WTC11 (cell line): ENCODE results near the gene CHRM5. TPM values are rescaled to one million over a fixed set of nuclear protein-coding genes. Genes with fewer than 3 reads are reported as not detected.

ENCODE experiments used
- ATAC-seq: fragments of 200-7000 bp; cut with Tn5 transposase; 2 replicates; pipeline ENCODE4 v1.10.0; 2021; ENCODE audit warnings: mild to moderate bottlenecking, moderate library complexity
- CTCF ChIA-PET: fragments of 300-600 bp; sonication (Branson Sonifier 250); formaldehyde crosslinking; loops from one replicate; lab custom pipeline; 2021; ENCODE audit warnings: antibody characterized with exemption; lab: Charles Lee
- POLR2A ChIA-PET: fragments of 350-600 bp; sonication (Branson Sonifier 250); formaldehyde crosslinking; loops from one replicate; lab custom pipeline; 2021; ENCODE audit warnings: antibody characterized with exemption; lab: Charles Lee
- DNase-seq: peaks from one replicate; pipeline ENCODE4 v3.0.0; 2021; ENCODE audit warnings: low spot score
- H3K27ac Mint-ChIP-seq: 2 replicates; pipeline ENCODE4 v1.8.0; 2021; ENCODE audit warnings: mixed read lengths
- H3K27me3 Mint-ChIP-seq: 2 replicates; pipeline ENCODE4 v1.8.0; 2021; ENCODE audit warnings: low read depth, mild to moderate bottlenecking, moderate library complexity, mixed read lengths
- H3K36me3 Mint-ChIP-seq: 2 replicates; pipeline ENCODE4 v1.8.0; 2021; ENCODE audit warnings: mixed read lengths
- H3K4me1 Mint-ChIP-seq: 2 replicates; pipeline ENCODE4 v1.8.0; 2022; ENCODE audit warnings: mixed read lengths
- H3K4me3 Mint-ChIP-seq: 2 replicates; pipeline ENCODE4 v1.8.0; 2021; ENCODE audit warnings: mild to moderate bottlenecking, moderate library complexity, mixed read lengths
- H3K9me3 Mint-ChIP-seq: 2 replicates; pipeline ENCODE4 v1.8.0; 2021; ENCODE audit warnings: mixed read lengths
- CREB1 ChIP-seq: sonication (generic); formaldehyde crosslinking; IDR thresholded peaks from 2 replicates; pipeline ENCODE4 v1.8.0; 2023; ENCODE audit warnings: mild to moderate bottlenecking, missing genetic modification reagents
- E2F4 ChIP-seq: sonication (generic); formaldehyde crosslinking; IDR thresholded peaks from 2 replicates; pipeline ENCODE4 v1.8.1; 2022; ENCODE audit warnings: low read depth, mild to moderate bottlenecking, moderate library complexity, missing genetic modification reagents, borderline replicate concordance
- GABPB1 ChIP-seq: sonication (generic); formaldehyde crosslinking; IDR thresholded peaks from 2 replicates; pipeline ENCODE4 v1.8.1; 2023; ENCODE audit warnings: mild to moderate bottlenecking, missing genetic modification reagents
- HMGA2 ChIP-seq: fragments of 250-450 bp; sonication (Bioruptor Pico); IDR thresholded peaks from 2 replicates; pipeline ENCODE4 v1.4.0; 2021; ENCODE audit warnings: mild to moderate bottlenecking, moderate library complexity
- MYBL2 ChIP-seq: sonication (generic); formaldehyde crosslinking; IDR thresholded peaks from 2 replicates; pipeline ENCODE4 v1.8.1; 2023; ENCODE audit warnings: mild to moderate bottlenecking, moderate library complexity, missing genetic modification reagents
- NFE2L1 ChIP-seq: sonication (generic); formaldehyde crosslinking; IDR thresholded peaks from 2 replicates; pipeline ENCODE4 v1.8.1; 2023; ENCODE audit warnings: missing genetic modification reagents
- NFYB ChIP-seq: sonication (generic); formaldehyde crosslinking; conservative IDR thresholded peaks from 2 replicates; pipeline ENCODE4 v1.8.0; 2022; ENCODE audit warnings: low read depth, missing genetic modification reagents
- NR2C2 ChIP-seq: sonication (generic); formaldehyde crosslinking; IDR thresholded peaks from 2 replicates; pipeline ENCODE4 v1.8.0; 2022; ENCODE audit warnings: mild to moderate bottlenecking, missing genetic modification reagents
- PRDM15 ChIP-seq: sonication (generic); formaldehyde crosslinking; IDR thresholded peaks from 2 replicates; pipeline ENCODE4 v1.8.0; 2022; ENCODE audit warnings: missing genetic modification reagents
- TEAD1 ChIP-seq: sonication (generic); formaldehyde crosslinking; IDR thresholded peaks from 2 replicates; pipeline ENCODE4 v1.8.0; 2022; ENCODE audit warnings: mild to moderate bottlenecking, missing genetic modification reagents
- ZNF138 ChIP-seq: sonication (generic); formaldehyde crosslinking; conservative IDR thresholded peaks from 2 replicates; pipeline ENCODE4 v1.8.1; 2022; ENCODE audit warnings: mild to moderate bottlenecking, moderate library complexity, missing genetic modification reagents
- total RNA-seq: library from RNA; stranded (reverse); gene quantifications from 3 replicates; pipeline ENCODE4 v1.2.3, GENCODE V29; 2021
- TF ChIP-seq, protein P1 (sequence below): sonication (generic); formaldehyde crosslinking; IDR thresholded peaks from 2 replicates; pipeline ENCODE4 v1.8.1; 2023; ENCODE audit warnings: mild to moderate bottlenecking, moderate library complexity, missing genetic modification reagents
- TF ChIP-seq, protein P2 (sequence below): sonication (generic); formaldehyde crosslinking; conservative IDR thresholded peaks from 2 replicates; pipeline ENCODE4 v1.8.1; 2023; ENCODE audit warnings: mild to moderate bottlenecking, low read depth, missing genetic modification reagents, moderate library complexity
- TF ChIP-seq, protein P3 (sequence below): fragments of 200-600 bp; IDR thresholded peaks from 2 replicates; pipeline ENCODE4 v1.8.0; 2022; ENCODE audit warnings: antibody characterized with exemption
- TF ChIP-seq, protein P4 (sequence below): sonication (generic); formaldehyde crosslinking; IDR thresholded peaks from 2 replicates; pipeline ENCODE4 v1.8.0; 2022; ENCODE audit warnings: mild to moderate bottlenecking, missing genetic modification reagents
- TF ChIP-seq, protein P5 (sequence below): sonication (generic); formaldehyde crosslinking; IDR thresholded peaks from 2 replicates; pipeline ENCODE4 v1.8.1; 2023; ENCODE audit warnings: mild to moderate bottlenecking, missing genetic modification reagents

CHRM5 gene
- total RNA-seq, 1 experiment from 2014 or later: not detected

- TF ChIP-seq, protein P1, sequence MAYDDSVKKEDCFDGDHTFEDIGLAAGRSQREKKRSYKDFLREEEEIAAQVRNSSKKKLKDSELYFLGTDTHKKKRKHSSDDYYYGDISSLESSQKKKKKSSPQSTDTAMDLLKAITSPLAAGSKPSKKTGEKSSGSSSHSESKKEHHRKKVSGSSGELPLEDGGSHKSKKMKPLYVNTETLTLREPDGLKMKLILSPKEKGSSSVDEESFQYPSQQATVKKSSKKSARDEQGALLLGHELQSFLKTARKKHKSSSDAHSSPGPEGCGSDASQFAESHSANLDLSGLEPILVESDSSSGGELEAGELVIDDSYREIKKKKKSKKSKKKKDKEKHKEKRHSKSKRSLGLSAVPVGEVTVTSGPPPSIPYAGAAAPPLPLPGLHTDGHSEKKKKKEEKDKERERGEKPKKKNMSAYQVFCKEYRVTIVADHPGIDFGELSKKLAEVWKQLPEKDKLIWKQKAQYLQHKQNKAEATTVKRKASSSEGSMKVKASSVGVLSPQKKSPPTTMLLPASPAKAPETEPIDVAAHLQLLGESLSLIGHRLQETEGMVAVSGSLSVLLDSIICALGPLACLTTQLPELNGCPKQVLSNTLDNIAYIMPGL (CRISPR knock-in tag): no peak
- TF ChIP-seq PRDM15 (CRISPR knock-in tag) (no peak), TEAD1 (CRISPR knock-in tag) (no peak)
- TF ChIP-seq, protein P2, sequence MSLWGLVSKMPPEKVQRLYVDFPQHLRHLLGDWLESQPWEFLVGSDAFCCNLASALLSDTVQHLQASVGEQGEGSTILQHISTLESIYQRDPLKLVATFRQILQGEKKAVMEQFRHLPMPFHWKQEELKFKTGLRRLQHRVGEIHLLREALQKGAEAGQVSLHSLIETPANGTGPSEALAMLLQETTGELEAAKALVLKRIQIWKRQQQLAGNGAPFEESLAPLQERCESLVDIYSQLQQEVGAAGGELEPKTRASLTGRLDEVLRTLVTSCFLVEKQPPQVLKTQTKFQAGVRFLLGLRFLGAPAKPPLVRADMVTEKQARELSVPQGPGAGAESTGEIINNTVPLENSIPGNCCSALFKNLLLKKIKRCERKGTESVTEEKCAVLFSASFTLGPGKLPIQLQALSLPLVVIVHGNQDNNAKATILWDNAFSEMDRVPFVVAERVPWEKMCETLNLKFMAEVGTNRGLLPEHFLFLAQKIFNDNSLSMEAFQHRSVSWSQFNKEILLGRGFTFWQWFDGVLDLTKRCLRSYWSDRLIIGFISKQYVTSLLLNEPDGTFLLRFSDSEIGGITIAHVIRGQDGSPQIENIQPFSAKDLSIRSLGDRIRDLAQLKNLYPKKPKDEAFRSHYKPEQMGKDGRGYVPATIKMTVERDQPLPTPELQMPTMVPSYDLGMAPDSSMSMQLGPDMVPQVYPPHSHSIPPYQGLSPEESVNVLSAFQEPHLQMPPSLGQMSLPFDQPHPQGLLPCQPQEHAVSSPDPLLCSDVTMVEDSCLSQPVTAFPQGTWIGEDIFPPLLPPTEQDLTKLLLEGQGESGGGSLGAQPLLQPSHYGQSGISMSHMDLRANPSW (CRISPR knock-in tag): no peak
These were observed 85.9 kb downstream of the CHRM5 start (continued) for GRCh38 chr15:34054081-34054707.

DNA sequence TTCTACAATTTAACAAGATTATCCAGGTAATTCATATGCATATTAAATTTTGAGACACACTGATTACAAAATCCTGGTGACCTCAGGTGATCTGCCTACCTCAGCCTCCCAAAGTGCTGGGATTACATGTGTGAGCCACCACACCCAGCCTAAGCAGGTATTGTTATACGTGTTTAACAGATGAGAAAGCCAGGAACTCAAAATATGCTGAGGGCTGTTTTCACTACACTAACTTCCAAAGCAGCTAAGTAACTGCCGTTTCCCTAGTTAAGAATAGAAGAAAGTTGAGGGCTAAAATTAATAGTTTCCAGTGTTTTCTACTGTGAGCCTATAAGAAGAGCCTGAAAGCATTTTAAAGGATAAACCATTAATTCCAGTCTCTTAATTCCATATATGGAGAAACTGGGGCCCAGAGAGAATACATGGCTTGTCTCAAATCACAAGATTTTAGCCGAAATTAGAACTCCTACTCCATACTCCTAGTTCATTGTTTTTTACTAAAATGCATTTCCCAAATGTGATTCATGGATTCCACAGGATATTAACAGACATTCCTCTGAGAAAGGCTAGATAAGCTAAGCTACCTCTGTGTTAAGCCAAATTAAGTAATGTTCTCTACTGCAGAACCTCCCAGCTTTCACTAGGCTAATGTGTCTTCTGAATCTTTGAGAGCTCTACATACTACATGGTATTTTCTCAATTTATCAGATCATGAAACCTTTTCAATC is 87.7 kb downstream of the CHRM5 start:
- DNase-seq: no peak
- no peaks in the 10 kb centered on the region for H3K4me1 Mint-ChIP-seq

More for the DNA sequence above, 87.7 kb downstream of the CHRM5 start:
- H3K9me3 Mint-ChIP-seq: peaks cover 22% of the 10 kb centered on the region
- ATAC-seq: no peak
- ChIA-PET POLR2A (no interaction called here), CTCF (interaction anchor here (0.6 kb wide), 1 partner anchor 13 kb away, joined by 3 read pairs; no protein-coding TSS in a partner anchor)
- no peak overlapping the region for H3K4me3 Mint-ChIP-seq
- peaks cover 4% of the 10 kb centered on the region for H3K36me3 Mint-ChIP-seq
- H3K27ac Mint-ChIP-seq: no peak overlapping the region
- TF ChIP-seq CREB1 (CRISPR knock-in tag): no peak
- TF ChIP-seq NR2C2 (CRISPR knock-in tag): no peak
- TF ChIP-seq HMGA2 (CRISPR knock-in tag): no peak
- TF ChIP-seq ZNF138 (CRISPR knock-in tag): no peak
- TF ChIP-seq MYBL2 (CRISPR knock-in tag): no peak
- TF ChIP-seq, protein P3, sequence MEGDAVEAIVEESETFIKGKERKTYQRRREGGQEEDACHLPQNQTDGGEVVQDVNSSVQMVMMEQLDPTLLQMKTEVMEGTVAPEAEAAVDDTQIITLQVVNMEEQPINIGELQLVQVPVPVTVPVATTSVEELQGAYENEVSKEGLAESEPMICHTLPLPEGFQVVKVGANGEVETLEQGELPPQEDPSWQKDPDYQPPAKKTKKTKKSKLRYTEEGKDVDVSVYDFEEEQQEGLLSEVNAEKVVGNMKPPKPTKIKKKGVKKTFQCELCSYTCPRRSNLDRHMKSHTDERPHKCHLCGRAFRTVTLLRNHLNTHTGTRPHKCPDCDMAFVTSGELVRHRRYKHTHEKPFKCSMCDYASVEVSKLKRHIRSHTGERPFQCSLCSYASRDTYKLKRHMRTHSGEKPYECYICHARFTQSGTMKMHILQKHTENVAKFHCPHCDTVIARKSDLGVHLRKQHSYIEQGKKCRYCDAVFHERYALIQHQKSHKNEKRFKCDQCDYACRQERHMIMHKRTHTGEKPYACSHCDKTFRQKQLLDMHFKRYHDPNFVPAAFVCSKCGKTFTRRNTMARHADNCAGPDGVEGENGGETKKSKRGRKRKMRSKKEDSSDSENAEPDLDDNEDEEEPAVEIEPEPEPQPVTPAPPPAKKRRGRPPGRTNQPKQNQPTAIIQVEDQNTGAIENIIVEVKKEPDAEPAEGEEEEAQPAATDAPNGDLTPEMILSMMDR: no peak
- no peak for TF ChIP-seq NFE2L1
- no peak for TF ChIP-seq E2F4 (CRISPR knock-in tag)
- TF ChIP-seq, protein P4, sequence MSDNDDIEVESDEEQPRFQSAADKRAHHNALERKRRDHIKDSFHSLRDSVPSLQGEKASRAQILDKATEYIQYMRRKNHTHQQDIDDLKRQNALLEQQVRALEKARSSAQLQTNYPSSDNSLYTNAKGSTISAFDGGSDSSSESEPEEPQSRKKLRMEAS (CRISPR knock-in tag): no peak
- TF ChIP-seq, protein P5, sequence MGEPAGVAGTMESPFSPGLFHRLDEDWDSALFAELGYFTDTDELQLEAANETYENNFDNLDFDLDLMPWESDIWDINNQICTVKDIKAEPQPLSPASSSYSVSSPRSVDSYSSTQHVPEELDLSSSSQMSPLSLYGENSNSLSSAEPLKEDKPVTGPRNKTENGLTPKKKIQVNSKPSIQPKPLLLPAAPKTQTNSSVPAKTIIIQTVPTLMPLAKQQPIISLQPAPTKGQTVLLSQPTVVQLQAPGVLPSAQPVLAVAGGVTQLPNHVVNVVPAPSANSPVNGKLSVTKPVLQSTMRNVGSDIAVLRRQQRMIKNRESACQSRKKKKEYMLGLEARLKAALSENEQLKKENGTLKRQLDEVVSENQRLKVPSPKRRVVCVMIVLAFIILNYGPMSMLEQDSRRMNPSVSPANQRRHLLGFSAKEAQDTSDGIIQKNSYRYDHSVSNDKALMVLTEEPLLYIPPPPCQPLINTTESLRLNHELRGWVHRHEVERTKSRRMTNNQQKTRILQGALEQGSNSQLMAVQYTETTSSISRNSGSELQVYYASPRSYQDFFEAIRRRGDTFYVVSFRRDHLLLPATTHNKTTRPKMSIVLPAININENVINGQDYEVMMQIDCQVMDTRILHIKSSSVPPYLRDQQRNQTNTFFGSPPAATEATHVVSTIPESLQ (CRISPR knock-in tag): no peak
- TF ChIP-seq, protein P1 (CRISPR knock-in tag): no peak
- no peak for TF ChIP-seq NFYB (CRISPR knock-in tag)
- no peak for TF ChIP-seq GABPB1
- TF ChIP-seq, all 79 proteins: peak for 0
- H3K27me3 Mint-ChIP-seq: peaks cover 13% of the 10 kb centered on the region
